ENCODE results near the gene ZNF831.

The ZNF831 gene

DNA sequence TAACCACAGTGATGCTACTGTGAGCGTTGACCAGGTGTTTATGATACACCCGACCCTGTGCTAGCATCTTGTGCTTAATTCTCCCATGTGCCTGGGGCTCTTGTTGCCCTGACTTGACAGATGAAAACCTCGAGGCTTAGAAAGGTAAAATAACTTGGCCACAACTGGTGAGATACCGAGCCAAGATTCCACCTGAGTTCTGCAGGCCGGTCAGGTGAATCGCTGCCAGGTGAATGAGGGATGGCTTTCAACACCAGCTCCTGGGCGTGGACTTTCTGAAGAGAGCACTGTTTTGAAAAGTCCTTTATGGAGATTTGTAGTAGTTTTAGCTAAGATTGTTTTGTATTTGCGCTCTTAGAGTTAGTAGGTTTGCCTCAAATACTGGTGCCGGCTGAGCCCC, 12.2 kb upstream of the ZNF831 start:
- DNase-seq (ENCODE audit: insufficient read length) = no peak
- FAIRE-seq = no peak
- no peak for TF ChIP-seq POLR2A (IDR thresholded peaks at IDR 0.05; ENCODE audit: low read depth, low read length)
- TF ChIP-seq TAF1 (IDR thresholded peaks at IDR 0.05; ENCODE audit: borderline replicate concordance, low read depth, low read length) = no peak
- no peak for TF ChIP-seq POLR2AphosphoS5 (IDR thresholded peaks at IDR 0.05; ENCODE audit: low read depth, low read length)

GRCh38 chr20:59151820-59152219, 11.8 kb upstream of the ZNF831 start:
- TF ChIP-seq TAF1 (IDR thresholded peaks at IDR 0.05; ENCODE audit: borderline replicate concordance, low read depth, low read length) = no peak
- no peak for TF ChIP-seq POLR2AphosphoS5 (IDR thresholded peaks at IDR 0.05; ENCODE audit: low read depth, low read length)
- no peak for TF ChIP-seq POLR2A (IDR thresholded peaks at IDR 0.05; ENCODE audit: low read depth, low read length)
- DNase-seq (ENCODE audit: insufficient read length) = no peak
- no peak for FAIRE-seq

DNA sequence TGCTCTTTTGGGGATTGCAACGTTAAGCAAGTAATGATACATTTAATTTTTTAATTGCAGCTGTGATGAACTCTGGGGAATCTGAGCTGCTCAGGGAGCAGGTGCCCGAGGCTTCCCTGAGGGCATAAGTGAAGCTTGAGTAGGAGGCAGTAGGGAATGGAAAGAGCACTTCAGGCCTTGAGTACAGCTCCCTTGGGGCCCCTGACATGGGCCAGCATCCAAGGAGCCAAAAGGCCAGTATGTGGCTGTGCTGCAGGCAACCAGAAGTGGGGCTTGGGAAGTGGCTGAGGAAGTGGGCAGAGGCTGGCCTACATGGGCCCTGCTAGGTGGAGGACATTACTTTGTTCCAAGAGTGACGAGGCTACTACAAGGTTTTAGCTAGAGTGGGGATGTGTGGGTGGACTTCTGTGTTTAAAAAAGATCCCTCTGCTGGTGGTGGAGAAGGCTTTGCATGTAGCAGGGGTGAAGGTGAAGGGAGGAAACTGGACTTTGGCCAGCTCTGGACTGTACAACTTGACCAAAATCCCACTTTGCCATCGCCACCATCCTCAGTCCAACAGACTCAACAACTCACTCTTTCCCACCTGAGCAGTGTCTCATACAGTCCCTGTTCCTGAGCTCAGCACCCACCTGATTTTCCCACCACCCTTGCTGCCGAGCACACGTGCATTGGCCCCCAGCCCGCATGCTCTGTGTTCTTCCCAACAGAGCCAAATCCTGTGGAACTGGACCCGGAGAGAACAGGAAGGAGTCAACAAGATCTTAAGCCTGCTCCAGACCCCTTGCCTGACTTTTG, 10.9 kb upstream of the ZNF831 start:
- DNase-seq (ENCODE audit: insufficient read length) (no peak), FAIRE-seq (no peak)
- TF ChIP-seq POLR2A (IDR thresholded peaks at IDR 0.05; ENCODE audit: low read depth, low read length) = no peak
- no peak for TF ChIP-seq POLR2AphosphoS5 (IDR thresholded peaks at IDR 0.05; ENCODE audit: low read depth, low read length)
- TF ChIP-seq TAF1 (IDR thresholded peaks at IDR 0.05; ENCODE audit: borderline replicate concordance, low read depth, low read length) = no peak

- no peak for DNase-seq (ENCODE audit: insufficient read length)
- FAIRE-seq = no peak
- TF ChIP-seq POLR2A (IDR thresholded peaks at IDR 0.05; ENCODE audit: low read depth, low read length) (no peak), TAF1 (IDR thresholded peaks at IDR 0.05; ENCODE audit: borderline replicate concordance, low read depth, low read length) (no peak), POLR2AphosphoS5 (IDR thresholded peaks at IDR 0.05; ENCODE audit: low read depth, low read length) (no peak)
Measured at GRCh38 chr20:59153355-59153681, 10.3 kb upstream of the ZNF831 start.

- FAIRE-seq = no peak
Measured at GRCh38 chr20:59153832-59154231, 9.8 kb upstream of the ZNF831 start.

GRCh38 chr20:59154317-59155013, 9.2 kb upstream of the ZNF831 start:
- DNase-seq (ENCODE audit: insufficient read length) (no peak), FAIRE-seq (no peak)
- TF ChIP-seq POLR2A (IDR thresholded peaks at IDR 0.05; ENCODE audit: low read depth, low read length) (no peak), TAF1 (IDR thresholded peaks at IDR 0.05; ENCODE audit: borderline replicate concordance, low read depth, low read length) (no peak), POLR2AphosphoS5 (IDR thresholded peaks at IDR 0.05; ENCODE audit: low read depth, low read length) (no peak)

More at GRCh38 chr20:59153832-59154231, 9.8 kb upstream of the ZNF831 start:
- no peak for DNase-seq (ENCODE audit: insufficient read length)
- no peak for TF ChIP-seq POLR2A (IDR thresholded peaks at IDR 0.05; ENCODE audit: low read depth, low read length)
- no peak for TF ChIP-seq TAF1 (IDR thresholded peaks at IDR 0.05; ENCODE audit: borderline replicate concordance, low read depth, low read length)
- no peak for TF ChIP-seq POLR2AphosphoS5 (IDR thresholded peaks at IDR 0.05; ENCODE audit: low read depth, low read length)

DNA sequence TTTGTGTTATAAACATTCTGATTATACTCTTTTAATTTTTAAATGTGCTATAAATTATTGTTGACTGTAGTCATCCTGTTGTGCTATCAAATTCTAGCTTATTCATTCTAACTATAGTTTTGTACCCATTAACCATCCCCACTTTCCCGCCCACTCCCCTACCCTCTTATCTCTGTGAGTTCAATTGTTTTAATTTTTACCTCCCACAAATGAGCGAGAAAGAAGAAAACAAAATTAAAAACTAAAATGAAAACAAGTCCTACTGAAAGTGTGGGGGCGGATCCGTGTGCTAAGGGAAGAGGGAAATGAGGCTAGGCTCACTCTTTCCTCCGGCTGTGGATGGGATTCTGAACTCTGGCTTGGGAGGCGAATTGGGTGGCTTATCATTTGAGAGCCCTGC, 6.6 kb upstream of the ZNF831 start:
- FAIRE-seq (no peak), DNase-seq (ENCODE audit: insufficient read length) (no peak)
- no peak for TF ChIP-seq TAF1 (IDR thresholded peaks at IDR 0.05; ENCODE audit: borderline replicate concordance, low read depth, low read length)
- no peak for TF ChIP-seq POLR2A (IDR thresholded peaks at IDR 0.05; ENCODE audit: low read depth, low read length)
- TF ChIP-seq POLR2AphosphoS5 (IDR thresholded peaks at IDR 0.05; ENCODE audit: low read depth, low read length) = no peak

DNA sequence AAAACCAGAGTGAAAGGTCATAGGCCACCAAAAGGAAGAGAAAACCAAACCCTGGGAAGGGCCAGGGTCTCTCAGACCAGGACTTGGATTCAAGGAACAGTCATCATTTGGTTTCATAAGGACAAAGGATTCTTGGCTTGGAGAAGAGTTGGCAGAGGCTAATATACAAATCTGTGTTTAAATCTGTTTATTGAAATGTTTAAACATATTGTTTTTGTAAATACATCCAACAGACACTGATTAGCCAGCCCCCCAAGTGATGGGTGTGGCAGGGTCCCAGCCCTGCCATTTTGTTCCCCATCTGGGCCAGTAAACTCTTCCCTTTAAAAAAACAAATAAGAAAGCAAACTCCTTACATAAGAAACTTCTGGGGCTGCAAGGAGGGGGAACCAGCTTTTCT, 6.1 kb upstream of the ZNF831 start:
- DNase-seq (ENCODE audit: insufficient read length) (no peak), FAIRE-seq (no peak)
- TF ChIP-seq POLR2AphosphoS5 (IDR thresholded peaks at IDR 0.05; ENCODE audit: low read depth, low read length) (no peak), TAF1 (IDR thresholded peaks at IDR 0.05; ENCODE audit: borderline replicate concordance, low read depth, low read length) (no peak), POLR2A (IDR thresholded peaks at IDR 0.05; ENCODE audit: low read depth, low read length) (no peak)

DNA sequence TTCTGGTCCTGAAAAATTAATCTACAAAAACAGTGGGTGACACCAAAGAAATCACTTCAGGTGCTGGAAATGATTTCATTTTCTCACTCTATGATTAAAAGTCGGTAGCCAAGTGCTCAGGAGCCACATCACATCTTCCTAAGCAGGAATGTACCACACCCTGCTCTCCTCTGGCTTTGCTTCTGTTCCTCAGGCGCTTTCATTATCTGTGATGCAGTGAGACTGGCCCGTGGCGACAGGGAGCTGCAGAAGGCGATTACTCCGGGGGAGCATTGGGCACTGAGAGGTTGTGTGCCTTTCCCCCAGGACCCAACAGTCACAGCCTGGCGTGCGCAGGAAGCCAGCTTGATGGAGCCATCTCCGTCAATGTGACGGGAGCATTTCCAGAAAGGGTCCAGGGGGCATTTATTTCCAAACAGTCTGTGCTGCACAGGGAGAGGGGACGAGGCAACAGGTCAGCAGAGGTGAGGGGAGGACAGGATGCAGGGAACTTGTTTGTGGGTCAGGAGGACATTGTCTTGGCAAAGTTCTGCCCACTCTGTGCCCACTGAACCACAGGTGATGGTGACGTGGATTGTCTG, 5.6 kb upstream of the ZNF831 start:
- DNase-seq (ENCODE audit: insufficient read length) (no peak), FAIRE-seq (no peak)
- TF ChIP-seq POLR2AphosphoS5 (IDR thresholded peaks at IDR 0.05; ENCODE audit: low read depth, low read length) = no peak
- no peak for TF ChIP-seq TAF1 (IDR thresholded peaks at IDR 0.05; ENCODE audit: borderline replicate concordance, low read depth, low read length)
- no peak for TF ChIP-seq POLR2A (IDR thresholded peaks at IDR 0.05; ENCODE audit: low read depth, low read length)

- FAIRE-seq (no peak), DNase-seq (ENCODE audit: insufficient read length) (no peak)
- TF ChIP-seq POLR2A (IDR thresholded peaks at IDR 0.05; ENCODE audit: low read depth, low read length) = no peak
- no peak for TF ChIP-seq TAF1 (IDR thresholded peaks at IDR 0.05; ENCODE audit: borderline replicate concordance, low read depth, low read length)
- no peak for TF ChIP-seq POLR2AphosphoS5 (IDR thresholded peaks at IDR 0.05; ENCODE audit: low read depth, low read length)
Measured at GRCh38 chr20:59158673-59159072, 4.9 kb upstream of the ZNF831 start.

- TF ChIP-seq POLR2AphosphoS5 (IDR thresholded peaks at IDR 0.05; ENCODE audit: low read depth, low read length) = no peak
- no peak for TF ChIP-seq POLR2A (IDR thresholded peaks at IDR 0.05; ENCODE audit: low read depth, low read length)
- TF ChIP-seq TAF1 (IDR thresholded peaks at IDR 0.05; ENCODE audit: borderline replicate concordance, low read depth, low read length) = no peak
- no peak for FAIRE-seq
Measured at GRCh38 chr20:59159091-59159490, 4.5 kb upstream of the ZNF831 start.

More at GRCh38 chr20:59159091-59159490, 4.5 kb upstream of the ZNF831 start:
- no peak for DNase-seq (ENCODE audit: insufficient read length)
